Measurements from ENCODE around the gene CAPN2. TPM values are rescaled to one million over a fixed set of nuclear protein-coding genes. Genes with fewer than 3 reads are reported as not detected.

Gene CAPN2
- polyA plus RNA-seq, 2 donors = 89.8 to 159 TPM

Other genes starting within 250 kb of the CAPN2 start
- gene CAPN8, start 46.8 kb upstream of the CAPN2 start, polyA plus RNA-seq = 1 to 10 TPM in 1 of 2 donors, under 1 TPM in 1; 0.56 to 1.5 TPM
- 10 to 100 TPM; 12.6 to 18.7 TPM for gene TP53BP2, start 133.4 kb downstream of the CAPN2 start, polyA plus RNA-seq